ENCODE results near the gene INCENP.

The INCENP gene

GRCh38 chr11:62141111-62142042 is 17.6 kb downstream of the INCENP start:
- TF ChIP-seq, protein P1, sequence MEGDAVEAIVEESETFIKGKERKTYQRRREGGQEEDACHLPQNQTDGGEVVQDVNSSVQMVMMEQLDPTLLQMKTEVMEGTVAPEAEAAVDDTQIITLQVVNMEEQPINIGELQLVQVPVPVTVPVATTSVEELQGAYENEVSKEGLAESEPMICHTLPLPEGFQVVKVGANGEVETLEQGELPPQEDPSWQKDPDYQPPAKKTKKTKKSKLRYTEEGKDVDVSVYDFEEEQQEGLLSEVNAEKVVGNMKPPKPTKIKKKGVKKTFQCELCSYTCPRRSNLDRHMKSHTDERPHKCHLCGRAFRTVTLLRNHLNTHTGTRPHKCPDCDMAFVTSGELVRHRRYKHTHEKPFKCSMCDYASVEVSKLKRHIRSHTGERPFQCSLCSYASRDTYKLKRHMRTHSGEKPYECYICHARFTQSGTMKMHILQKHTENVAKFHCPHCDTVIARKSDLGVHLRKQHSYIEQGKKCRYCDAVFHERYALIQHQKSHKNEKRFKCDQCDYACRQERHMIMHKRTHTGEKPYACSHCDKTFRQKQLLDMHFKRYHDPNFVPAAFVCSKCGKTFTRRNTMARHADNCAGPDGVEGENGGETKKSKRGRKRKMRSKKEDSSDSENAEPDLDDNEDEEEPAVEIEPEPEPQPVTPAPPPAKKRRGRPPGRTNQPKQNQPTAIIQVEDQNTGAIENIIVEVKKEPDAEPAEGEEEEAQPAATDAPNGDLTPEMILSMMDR (IDR thresholded peaks at IDR 0.05; ENCODE audit: borderline replicate concordance, insufficient read depth, low read depth, low read length), result no peak
- no peak overlapping the region for H3K4me3 ChIP-seq (ENCODE audit: low read depth, low read length)

DNA sequence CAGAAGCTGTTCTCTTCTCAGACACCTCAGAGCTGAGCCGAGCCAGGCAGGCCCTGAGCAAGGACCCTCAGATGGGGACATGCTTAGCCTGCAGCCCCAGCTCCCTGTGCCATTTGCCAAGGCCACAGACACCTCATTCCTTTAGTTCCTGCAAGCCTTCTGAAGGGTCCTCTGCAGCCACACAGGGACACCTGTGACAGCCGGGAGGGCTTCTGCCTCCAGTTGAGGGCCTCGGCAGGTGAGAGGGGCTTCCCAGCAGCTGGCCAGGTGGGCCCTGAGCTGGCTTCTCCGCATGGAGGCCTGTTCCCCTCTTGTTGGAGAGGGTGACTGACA is 18.2 kb downstream of the INCENP start:
- H3K4me3 ChIP-seq (ENCODE audit: low read depth, low read length), result no peak overlapping the region
- TF ChIP-seq, protein P1 (IDR thresholded peaks at IDR 0.05; ENCODE audit: borderline replicate concordance, insufficient read depth, low read depth, low read length), result no peak

- no peak overlapping the region for H3K4me3 ChIP-seq (ENCODE audit: low read depth, low read length)
- TF ChIP-seq, protein P1 (IDR thresholded peaks at IDR 0.05; ENCODE audit: borderline replicate concordance, insufficient read depth, low read depth, low read length), result no peak
Measured at GRCh38 chr11:62142921-62143320, 19.1 kb downstream of the INCENP start.

- no peak overlapping the region for H3K4me3 ChIP-seq (ENCODE audit: low read depth, low read length)
- TF ChIP-seq, protein P1 (IDR thresholded peaks at IDR 0.05; ENCODE audit: borderline replicate concordance, insufficient read depth, low read depth, low read length), result no peak
Measured at GRCh38 chr11:62143727-62144126, 19.9 kb downstream of the INCENP start.

DNA sequence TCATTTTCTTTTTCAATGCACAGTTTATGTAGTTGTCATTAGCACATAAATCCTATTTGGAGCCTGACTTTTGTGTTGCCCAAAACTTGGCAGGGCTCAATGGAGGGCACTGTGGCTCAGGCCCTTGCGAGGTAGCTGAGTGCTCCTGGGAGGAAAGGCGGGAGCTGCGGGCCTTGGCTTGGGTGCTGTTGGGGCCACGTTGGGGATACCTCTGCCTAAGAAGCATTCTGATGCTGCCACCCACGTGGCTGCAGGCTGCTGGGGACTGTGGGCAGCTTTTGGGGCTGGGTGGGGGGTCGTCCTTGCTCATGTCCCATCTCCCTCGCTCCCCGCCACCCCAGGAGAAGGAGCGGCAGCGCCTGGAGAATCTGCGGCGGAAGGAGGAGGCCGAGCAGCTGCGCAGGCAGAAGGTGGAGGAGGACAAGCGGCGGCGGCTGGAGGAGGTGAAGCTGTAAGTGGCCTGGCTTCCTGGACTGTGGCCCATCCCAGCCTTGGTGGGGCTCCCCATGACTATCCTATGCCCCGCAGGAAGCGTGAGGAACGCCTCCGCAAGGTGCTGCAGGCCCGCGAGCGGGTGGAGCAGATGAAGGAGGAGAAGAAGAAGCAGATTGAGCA is 20.9 kb downstream of the INCENP start:
- TF ChIP-seq, protein P1 (IDR thresholded peaks at IDR 0.05; ENCODE audit: borderline replicate concordance, insufficient read depth, low read depth, low read length), result no peak
- H3K4me3 ChIP-seq (ENCODE audit: low read depth, low read length), result no peak overlapping the region

- TF ChIP-seq, protein P1 (IDR thresholded peaks at IDR 0.05; ENCODE audit: borderline replicate concordance, insufficient read depth, low read depth, low read length), result no peak
- H3K4me3 ChIP-seq (ENCODE audit: low read depth, low read length), result no peak overlapping the region
Measured at GRCh38 chr11:62145261-62145871, 21.6 kb downstream of the INCENP start.
